Forelimb muscle (tissue), 1 donor: ENCODE data around the gene FZD7. TPM values are rescaled to one million over a fixed set of nuclear protein-coding genes. Genes with fewer than 3 reads are reported as not detected.

Experiments
- DNase-seq: peaks from one replicate; pipeline ENCODE4 v3.0.0-alpha.2; 2013; ENCODE audit warnings: low read depth
- polyA plus RNA-seq: library from polyadenylated mRNA; unstranded; fragments of 120-200 nt; gene quantifications from one replicate; pipeline ENCODE4 v1.2.1, GENCODE V29; 2013; ENCODE audit not compliant: insufficient read length

The FZD7 gene
- polyA plus RNA-seq, 1 donor, result 24.4 TPM

DNA sequence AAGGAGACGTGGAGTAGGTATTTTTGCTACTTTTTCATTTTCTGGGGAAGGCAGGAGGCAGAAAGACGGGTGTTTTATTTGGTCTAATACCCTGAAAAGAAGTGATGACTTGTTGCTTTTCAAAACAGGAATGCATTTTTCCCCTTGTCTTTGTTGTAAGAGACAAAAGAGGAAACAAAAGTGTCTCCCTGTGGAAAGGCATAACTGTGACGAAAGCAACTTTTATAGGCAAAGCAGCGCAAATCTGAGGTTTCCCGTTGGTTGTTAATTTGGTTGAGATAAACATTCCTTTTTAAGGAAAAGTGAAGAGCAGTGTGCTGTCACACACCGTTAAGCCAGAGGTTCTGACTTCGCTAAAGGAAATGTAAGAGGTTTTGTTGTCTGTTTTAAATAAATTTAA is 3.4 kb downstream of the FZD7 start:
- DNase-seq, result no peak

DNA sequence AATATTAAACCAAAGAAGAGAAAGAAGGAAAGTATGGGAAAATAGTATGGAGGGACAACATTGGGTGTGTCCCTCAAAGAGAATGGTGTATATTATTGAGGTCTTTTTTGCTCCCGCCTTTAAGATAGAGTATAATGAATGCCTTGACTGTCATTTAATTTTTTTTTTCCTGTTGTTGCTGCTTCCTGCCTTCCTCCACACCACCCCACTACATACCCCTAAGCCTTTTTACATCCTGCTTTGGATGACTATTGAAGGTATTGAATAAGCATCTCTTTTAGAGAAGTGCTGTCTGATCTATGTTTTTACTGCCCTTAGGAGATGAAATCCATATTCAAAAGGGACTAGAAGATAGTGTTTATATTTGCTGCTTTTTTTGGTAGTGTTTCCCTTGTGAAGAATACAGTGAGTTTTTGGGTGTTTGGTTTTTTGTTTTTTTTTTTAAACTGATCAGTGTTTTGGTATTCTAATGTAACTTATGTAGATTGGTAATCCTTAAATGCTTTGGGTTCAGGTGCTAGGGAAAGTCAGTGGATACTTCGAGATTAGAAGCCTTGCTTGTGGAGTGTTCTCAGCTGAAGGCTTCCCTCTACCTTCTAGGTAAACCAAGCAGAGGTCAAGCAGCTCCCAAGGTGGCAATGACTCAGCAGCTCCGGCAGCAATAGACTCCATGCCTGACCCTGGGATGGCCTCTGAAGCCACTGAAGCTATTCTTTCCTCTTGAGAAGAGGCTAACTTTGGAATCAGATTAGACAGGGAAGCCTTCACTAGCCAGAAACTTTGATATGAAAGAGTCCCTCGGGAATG is 5.0 kb downstream of the FZD7 start:
- no peak for DNase-seq

DNA sequence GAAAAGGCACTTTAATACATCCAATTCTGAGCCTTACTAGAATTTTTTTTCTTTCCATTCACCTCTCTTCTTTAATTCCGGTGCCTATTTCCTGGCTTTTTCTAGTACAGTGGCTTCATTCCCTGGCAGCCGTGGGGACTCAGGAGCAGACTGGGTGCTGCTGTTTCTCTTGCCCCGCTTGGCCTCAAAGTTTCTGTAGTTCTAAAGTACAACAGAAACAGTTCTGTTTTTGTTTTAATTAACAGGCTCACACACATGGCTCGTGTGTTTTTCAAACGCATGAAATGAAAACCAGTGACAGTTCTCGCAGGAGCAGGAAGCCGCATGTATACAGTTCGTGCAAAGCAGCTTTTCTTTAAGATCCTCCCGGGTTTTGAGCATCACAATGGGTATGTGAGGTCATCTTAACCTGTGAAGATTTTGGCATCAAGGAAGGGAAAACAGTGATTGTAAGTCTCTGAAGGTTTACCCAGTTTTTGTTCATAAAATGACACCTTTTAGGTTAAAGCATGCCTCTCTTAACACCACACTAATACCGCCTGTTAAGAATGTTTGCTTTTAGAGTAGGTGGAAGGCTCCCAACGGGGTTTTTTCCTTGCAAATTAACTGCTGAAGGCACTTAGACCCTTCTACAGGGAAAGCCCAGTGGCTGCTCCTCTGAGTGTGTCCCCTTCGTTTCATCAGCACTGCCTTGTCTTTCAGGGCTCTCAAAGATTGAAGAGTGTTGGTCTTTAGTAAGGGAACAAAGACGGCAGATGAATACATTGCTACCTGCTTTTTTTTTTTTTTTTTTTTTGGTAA is 5.8 kb downstream of the FZD7 start:
- no peak for DNase-seq

DNA sequence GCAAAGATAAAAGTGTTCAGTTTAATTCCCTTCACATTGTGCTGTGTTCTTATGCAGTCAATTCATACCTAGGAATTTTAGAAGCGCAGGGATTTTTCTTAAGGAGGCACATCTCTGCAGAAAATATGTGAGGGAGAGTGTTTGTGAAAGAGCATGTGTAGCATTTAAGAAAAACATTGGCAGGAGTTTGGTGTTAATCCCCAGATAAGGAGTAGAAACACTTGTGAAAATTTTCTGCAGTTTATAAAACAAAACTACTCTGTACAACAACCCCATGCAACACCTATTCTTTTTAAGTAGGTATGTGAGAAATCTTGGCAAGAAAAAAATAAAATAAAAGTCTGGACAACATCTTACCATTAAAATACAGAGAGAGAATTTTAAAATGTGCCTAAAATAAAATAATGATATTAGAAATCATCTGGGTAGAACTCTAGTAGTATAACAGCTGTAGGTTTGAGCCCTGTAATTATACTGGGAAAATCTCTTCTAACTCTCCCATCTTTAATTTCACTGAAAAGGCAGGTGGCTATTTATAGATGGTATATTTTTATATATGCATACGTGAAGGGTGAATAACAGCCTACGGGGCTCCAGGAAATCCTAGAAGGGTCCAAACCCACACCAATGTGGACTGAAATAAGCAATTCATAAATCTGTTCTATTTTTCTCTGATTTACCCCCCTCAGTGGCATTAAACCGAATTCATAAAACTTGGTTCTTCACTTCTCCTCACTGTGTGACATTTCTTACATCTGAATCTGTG is 6.6 kb downstream of the FZD7 start:
- DNase-seq, result no peak

DNA sequence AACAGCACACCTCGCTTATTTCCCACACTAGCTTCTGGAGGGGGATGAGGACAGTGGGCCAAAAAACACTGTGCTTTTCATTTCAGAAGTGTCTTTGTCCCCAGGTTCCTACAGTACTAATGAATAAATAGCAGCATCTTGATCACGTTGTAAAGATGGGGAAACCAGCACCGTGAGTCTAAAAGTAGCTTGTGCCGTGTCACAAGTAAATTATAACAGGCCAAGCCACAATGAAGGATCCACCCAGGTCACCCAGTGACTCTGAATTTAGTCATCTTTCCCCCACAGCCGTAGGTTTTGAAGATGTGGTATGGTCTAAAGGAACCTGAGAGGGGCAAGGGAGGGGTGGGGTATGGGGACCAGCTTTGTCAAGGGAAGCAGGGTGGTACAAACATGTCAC is 8.8 kb downstream of the FZD7 start:
- DNase-seq, result no peak

DNA sequence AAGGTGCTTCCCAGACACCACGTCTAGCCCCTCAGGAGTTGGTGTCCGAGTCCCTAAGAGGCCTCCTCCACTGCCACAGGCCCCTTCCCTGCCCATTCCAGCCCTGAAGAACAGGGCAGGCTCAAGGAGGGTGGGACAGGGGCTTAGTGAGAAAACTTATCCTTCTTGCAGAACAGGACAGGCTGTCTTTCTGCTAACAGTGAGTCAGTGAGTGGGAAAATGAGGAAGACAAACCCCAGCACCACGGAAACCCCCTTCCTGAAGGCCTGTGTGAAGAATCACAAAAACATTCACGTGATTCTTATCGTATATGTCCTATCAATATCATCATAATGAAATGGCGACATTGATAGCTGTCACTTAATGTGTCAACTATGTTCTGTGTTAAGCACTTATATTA is 9.8 kb downstream of the FZD7 start:
- no peak for DNase-seq

DNA sequence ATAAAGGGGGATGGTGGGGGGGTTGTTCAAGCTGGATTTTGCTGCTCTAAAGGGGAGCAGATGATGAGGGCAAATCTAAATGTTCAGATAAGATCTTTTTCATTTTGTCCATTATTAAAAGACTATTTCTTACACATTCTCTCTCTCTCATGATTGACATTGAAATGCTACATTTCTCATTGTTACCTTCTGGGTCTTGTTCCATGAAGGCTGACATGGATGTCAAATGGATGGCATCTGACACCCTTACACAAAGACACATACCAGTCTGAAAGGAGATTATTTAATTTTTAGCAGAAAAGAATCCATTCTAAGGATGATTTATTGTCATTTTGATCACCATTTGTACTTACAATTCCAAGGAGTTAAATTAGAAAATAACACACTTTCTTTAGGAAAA is 11.1 kb downstream of the FZD7 start:
- no peak for DNase-seq

DNA sequence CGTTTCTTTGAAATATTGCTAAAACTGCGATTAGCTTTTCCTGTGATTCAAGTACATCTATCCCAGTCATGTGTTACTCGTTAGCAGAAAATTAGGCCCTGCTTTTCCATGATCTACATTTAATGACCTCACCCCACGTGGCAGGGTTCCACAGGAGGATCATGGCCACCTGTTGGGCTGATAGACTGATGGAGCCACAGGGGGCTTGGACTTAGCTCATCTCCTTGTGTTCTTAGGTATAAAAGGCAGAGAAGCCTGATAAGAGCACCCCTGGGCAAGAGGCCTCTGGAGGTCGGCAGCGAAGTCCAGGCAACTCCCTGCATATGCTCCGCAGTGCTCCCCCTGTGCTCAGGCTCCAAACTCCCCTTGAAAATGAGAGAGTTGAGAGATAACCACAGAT is 12.9 kb downstream of the FZD7 start:
- no peak for DNase-seq

DNA sequence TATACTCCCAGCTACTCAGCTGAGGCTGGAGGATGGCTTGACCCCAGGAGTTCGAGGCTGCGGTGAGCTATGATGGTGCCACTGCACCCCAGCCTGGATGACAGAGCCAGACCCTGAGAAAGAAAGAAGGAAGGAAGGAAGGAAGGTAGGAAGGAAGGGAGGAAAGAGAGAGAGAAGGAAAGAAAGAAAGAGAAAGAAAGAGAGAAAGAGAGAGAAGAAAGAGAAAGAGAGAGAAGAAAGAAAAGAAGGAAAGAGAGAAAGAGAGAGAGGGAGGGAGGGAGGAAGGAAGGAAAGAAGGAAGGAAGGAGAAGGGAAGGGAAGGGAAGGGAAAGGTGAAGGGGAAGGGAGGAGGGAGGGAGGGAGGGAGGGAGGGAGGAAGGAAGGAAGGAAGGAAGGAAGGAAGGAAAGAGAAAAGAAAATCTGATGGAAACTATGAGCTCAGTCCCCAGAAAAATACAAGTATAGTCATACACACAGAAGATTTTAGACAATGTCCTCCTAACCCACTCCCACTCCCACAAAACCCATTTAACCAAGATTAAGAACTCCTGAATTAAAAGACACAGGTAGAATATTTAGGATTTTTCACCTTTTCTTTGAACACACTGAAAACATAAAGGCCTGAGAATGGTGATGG is 15.6 kb downstream of the FZD7 start:
- no peak for DNase-seq

DNA sequence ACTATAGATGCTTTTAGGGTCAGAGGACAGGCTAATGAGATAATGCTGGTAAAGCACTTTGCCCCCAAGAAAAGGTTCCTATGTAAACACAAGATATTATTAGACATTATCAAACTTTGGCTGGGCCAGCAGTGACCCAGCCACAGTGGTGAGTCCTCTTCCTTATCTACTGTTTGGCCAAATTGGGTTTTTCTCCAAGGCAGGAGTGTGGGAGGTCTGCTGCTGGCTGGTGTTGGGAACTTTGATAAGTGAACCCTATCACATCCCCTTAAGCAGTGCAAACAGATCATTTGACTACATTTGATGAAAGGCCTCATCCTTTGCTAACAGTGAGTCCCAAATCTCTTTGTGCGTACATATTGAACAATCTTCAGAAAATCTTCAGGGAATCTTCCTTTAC is 16.2 kb downstream of the FZD7 start:
- DNase-seq, result no peak

DNA sequence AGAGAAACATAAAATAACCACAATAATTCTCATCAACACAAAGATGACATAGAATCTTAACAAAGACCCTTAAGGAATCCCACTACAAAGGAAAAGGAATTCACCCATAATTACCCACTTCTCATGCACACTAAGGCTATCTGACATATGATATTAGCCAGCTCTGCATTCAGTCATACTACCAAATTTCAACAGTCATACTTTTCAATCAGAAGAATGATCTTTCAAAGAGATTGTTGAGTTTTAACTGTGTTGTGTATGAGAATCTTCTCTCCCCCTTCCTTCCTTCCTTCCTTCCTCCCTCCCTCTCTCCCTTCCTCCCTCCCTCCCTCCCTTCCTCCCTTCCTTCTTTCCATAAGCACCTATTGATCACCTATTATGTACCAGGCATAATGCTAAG is 17.0 kb downstream of the FZD7 start:
- DNase-seq, result no peak

DNA sequence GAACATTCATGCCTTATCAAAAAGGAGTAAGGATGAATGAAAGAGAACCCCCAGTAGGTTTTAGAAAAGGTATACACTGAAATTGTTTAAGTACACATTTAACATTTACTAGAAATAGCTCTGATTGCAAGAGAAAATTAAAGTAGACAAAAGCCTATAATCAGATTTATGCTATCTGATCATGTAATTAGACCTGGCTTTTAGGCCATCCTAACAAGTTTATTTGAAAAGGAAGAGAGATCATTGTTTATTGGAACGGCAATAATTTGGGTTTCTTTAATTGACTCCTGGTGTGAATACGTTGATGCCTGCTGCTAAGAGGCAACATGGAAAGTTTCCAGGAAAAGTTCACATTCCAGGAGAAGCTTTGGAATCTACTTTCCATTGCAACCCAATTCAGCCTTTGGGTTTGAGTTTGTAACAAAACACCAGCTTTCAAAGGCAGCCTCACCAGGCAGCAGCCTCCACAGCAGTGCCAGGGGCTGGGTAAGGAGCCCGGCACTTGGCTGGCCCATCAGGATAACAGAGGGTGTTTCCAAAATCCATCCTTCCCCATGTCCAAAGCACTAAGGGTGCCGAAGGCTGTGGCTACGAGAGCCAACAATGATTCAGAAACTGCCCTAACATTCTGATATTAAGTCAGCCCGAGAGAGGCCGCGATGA is 18.0 kb downstream of the FZD7 start:
- DNase-seq, result no peak

DNA sequence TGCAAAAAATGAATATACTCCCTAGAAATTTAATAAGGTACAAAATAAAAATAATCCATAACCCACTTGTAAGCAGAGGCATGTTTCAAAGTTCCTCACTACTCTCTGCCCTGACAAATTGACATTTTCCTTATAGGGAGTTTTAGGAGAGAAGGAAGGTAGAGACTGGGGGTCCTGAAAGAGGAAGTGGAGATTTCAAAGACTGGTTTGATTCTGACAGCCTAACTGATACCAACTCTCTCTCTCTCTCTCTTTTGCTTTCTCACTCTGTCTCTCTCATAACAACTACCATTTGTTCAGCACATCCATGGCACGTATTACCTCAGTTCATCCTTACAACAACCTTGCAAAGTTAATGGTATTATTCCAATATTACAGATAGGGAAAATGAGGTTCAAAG is 18.6 kb downstream of the FZD7 start:
- no peak for DNase-seq

DNA sequence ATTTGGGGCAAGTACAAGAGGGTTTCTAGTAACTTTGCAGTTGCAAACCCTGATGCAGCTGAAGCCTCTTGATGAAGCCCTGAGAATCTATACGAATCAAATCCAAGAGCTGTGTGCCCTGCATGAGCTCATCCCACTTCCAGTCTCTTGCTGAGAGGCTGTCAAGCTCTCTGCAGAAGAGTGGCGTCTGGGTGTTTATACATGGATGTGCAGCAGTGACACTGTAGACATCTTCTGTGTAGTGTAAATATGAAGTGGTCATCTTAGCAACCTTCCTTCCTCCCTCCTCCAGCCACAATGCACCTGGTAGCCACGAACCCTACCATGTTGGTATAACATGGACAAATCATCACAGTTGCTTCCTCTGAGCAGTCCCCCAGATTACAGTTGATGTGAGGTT is 21.0 kb downstream of the FZD7 start:
- no peak for DNase-seq

DNA sequence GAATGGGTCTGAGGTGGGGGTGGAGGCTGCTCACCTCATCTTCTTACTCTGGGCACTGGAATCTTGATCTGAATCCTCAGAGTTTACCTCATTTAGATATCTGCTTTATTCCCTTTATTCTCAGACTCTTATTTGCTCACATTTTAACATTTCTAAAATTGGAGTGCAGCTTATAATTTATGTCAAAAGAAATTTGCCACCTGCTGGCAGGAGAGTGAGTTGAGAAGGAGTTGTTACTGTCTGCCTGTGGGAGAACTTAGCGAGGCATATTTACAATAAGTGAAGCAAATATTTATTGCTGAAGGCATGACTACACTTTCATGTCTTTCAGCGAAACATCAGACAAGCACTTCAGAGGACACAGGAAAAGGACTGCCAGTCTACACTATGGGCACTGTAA is 23.0 kb downstream of the FZD7 start:
- DNase-seq, result no peak

DNA sequence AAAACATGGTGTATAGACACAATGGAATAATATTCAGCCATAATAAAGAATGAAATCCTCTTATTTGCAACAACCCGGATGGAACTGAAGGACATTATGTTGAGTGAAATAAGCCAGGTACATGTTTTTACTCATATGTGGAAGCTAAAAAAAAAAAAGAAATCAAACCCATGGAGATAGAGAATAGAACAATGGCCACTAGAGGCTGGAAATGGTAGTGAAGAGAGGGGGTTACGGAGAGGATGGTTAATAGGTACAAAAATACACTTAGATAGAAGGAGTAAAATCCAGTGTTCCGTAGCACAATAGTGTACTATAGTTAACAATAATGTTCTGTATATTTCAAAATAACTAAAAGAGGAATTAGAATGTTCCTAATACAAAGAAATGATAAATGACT is 26.6 kb downstream of the FZD7 start:
- DNase-seq, result no peak

DNA sequence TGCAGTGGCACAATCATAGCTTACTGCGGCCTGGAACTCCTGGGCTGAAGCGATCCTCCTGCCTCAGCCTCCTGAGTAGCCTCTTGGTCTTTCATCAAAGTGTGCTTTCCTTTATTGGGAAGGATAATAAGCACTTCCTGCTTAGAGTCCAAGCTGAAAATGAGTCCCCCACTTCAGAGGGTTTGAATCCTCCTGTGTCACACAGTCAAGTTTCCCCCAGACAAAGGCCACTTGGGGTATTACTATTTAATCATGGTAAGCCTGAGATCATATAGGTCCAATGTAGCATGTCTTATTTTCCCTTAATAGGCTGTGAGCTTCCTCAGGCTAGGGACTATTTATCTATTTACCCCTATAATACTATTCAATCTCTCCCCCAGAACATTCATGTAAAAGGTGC is 28.0 kb downstream of the FZD7 start:
- no peak for DNase-seq

DNA sequence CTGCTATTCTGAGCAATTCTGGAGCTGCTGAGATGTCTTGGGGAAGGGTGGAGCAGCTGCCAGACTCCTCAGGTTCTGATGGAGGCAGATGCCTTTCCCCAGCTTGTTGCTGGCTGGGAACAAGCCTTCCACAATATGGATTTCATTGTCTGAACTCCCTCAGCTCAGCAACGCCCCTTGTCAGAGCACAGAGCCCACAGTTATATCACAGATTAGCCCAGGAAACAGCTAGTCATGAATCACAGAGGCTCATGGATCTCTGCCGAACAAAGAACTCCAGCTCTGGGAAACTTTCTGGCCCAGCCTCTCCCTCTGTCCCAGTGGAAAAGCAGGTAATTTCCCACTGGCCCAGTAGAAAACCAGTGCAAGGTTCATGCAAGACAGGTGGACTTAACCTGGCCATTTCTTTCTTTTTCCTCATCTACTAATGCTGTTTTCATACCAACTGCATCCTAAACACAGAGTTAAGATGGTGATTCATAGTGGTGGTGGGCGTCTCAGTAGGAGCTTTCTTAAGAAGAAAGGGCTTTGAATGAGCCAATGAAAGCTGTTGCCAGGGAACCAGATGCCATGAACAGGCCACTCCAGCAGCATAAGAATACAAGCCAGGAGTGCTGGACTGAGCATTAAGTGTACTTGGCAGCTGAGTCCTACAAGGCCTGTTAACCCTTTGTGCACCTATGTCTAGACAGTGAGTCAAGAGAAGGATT is 30.7 kb downstream of the FZD7 start:
- DNase-seq, result peak; percentile 84

DNA sequence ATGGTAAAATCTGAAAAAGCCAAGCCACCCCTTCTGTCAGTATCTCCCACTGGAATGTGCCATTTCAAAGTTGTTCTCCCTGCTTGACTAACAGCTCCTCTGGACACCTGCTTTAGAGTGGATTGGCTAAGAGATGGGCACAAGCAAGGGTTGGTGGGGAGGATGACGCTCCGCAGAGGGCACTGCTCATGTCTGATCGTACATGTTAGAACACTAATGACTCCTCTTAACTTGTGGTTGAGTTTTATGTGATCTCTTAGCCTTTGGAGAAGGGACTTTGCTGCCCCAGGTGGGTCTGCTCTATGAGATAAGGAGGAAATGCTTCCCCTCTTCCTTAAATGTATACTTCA is 31.2 kb downstream of the FZD7 start:
- DNase-seq, result no peak

DNA sequence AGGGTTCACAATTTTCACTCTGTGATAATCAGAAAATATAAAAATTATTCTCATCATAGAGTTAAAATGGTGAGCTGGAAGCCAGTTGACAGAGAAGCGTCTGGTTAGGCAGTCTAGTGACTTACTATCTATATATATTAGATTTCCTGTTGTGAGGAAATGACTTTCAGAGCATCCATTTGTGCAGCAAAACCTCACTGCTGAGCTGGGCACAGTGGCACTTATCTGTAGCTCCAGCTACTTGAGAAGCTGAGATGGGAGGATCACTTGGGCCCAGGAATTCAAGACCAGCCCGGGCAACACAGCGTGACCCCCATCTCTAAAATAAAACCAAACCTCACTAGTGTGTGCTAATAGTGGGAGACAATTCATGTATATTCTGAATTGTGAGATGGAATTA is 32.2 kb downstream of the FZD7 start:
- DNase-seq, result no peak

DNA sequence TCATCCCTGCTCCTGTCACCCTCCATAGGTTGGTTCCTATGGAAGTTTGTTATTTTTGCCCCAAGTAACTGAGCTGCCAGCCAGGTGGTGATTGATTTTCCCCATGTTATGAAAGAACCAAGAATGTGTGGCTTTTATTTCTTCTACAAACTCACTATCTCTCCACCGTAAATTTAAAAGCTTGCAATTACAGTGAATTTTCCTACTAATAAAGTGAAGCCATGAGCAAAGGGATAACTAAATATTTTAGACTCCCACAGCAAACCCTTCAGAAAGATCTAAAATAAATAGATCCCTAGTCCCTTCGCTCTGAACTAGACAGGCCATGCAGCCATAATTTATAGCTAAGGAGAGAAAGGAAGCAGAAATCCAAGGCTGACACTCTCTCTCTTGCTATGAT is 33.2 kb downstream of the FZD7 start:
- no peak for DNase-seq
